ENCODE data around the gene SDC3. TPM values are rescaled to one million over a fixed set of nuclear protein-coding genes. Genes with fewer than 3 reads are reported as not detected.

The SDC3 gene
- polyA plus RNA-seq, 3 donors, result 0.05 to 1.2 (median 0.12) TPM

- WGBS (ENCODE audit: insufficient coverage), result no CpG with 5 or more reads among the region's 3 CpGs
Measured at GRCh38 chr1:30934613-30935012, 26.1 kb upstream of the SDC3 start.

GRCh38 chr1:30933874-30934252 is 25.3 kb upstream of the SDC3 start:
- TF ChIP-seq CTCF (IDR thresholded peaks at IDR 0.05), result no peak
- H3K9ac ChIP-seq (ENCODE audit: insufficient read depth, low read length, poor library complexity, severe bottlenecking), result no peak overlapping the region
- no peak overlapping the region for H3K4me2 ChIP-seq (replicated peaks; ENCODE audit: extremely low read depth, low read length, poor library complexity, severe bottlenecking)
- no peak overlapping the region for H3K27ac ChIP-seq (ENCODE audit: low read depth in 1 of 2, low read length in 2 of 2)
- H3K4me1 ChIP-seq (ENCODE audit: control insufficient read depth in 1 of 2, insufficient read depth in 2 of 2, low read length in 2 of 2), result peaks cover 6 to 8% of the 10 kb centered on the region in 2 donors
- peak overlapping the region in 4 of 7 donors; percentile 15 to 56 (median 56) for H3K27ac Mint-ChIP-seq
- DNase-seq, result no peak
- H4K20me1 ChIP-seq (ENCODE audit: insufficient read depth, low read length), result peaks cover 46% of the 10 kb centered on the region
- H3K4me3 Mint-ChIP-seq, result no peak overlapping the region
- intact Hi-C loops (cut with micrococcal nuclease), result loop anchor here in 1 of 2 donors (5.0 kb wide), 1 partner anchor 217 kb away; no protein-coding TSS in a partner anchor
- WGBS (ENCODE audit: insufficient coverage), result 92% methylated on average over 4 of the region's 4 CpGs
- H3K4me3 ChIP-seq (replicated peaks in 1 of 3; ENCODE audit: low read depth in 2 of 3, low read length in 3 of 3), result no peak overlapping the region
- peaks cover 50 to 78% of the 10 kb centered on the region in 2 donors for H3K36me3 ChIP-seq (replicated peaks in 1 of 2; ENCODE audit: control insufficient read depth in 1 of 2, insufficient read depth in 2 of 2, low read length in 2 of 2)
- no peaks in the 10 kb centered on the region for H3K9me3 ChIP-seq (replicated peaks in 1 of 2; ENCODE audit: control insufficient read depth in 1 of 2, insufficient read depth in 1 of 2, low read length in 2 of 2)
- H3K36me3 Mint-ChIP-seq, result peaks cover 65 to 74% of the 10 kb centered on the region in 2 donors
- no peaks in the 10 kb centered on the region for H3K27me3 ChIP-seq (ENCODE audit: control insufficient read depth in 2 of 2, insufficient read depth in 2 of 2, low read length in 2 of 2)
- H3K79me2 ChIP-seq (ENCODE audit: insufficient read depth, low read length), result no peaks in the 10 kb centered on the region
- peaks cover 0 to 1% (median 0%) of the 10 kb centered on the region in 3 donors for H3K27me3 Mint-ChIP-seq (ENCODE audit: low read depth in 3 of 3)
- H3K9me3 Mint-ChIP-seq, result no peaks in the 10 kb centered on the region
- H2AFZ ChIP-seq (ENCODE audit: insufficient read depth, low read depth, low read length, poor library complexity, severe bottlenecking), result no peak overlapping the region
- H3K4me1 Mint-ChIP-seq, result peaks cover 8% of the 10 kb centered on the region

More at GRCh38 chr1:30934613-30935012, 26.1 kb upstream of the SDC3 start:
- H3K4me2 ChIP-seq (replicated peaks; ENCODE audit: extremely low read depth, low read length, poor library complexity, severe bottlenecking), result no peak overlapping the region
- no peak overlapping the region for H3K4me3 Mint-ChIP-seq
- H3K27me3 ChIP-seq (ENCODE audit: control insufficient read depth in 2 of 2, insufficient read depth in 2 of 2, low read length in 2 of 2), result no peaks in the 10 kb centered on the region
- no peak for TF ChIP-seq CTCF (IDR thresholded peaks at IDR 0.05)
- H3K27ac ChIP-seq (ENCODE audit: low read depth in 1 of 2, low read length in 2 of 2), result no peak overlapping the region
- no peak overlapping the region for H3K9ac ChIP-seq (ENCODE audit: insufficient read depth, low read length, poor library complexity, severe bottlenecking)
- peaks cover 52% of the 10 kb centered on the region for H4K20me1 ChIP-seq (ENCODE audit: insufficient read depth, low read length)
- H3K9me3 Mint-ChIP-seq, result no peaks in the 10 kb centered on the region
- H3K4me1 ChIP-seq (ENCODE audit: control insufficient read depth in 1 of 2, insufficient read depth in 2 of 2, low read length in 2 of 2), result peaks cover under 1 to 2% of the 10 kb centered on the region in 2 donors
- no peaks in the 10 kb centered on the region for H3K9me3 ChIP-seq (replicated peaks in 1 of 2; ENCODE audit: control insufficient read depth in 1 of 2, insufficient read depth in 1 of 2, low read length in 2 of 2)
- peak overlapping the region in 1 of 7 donors; percentile 52 for H3K27ac Mint-ChIP-seq
- peaks cover 0 to 1% (median 0%) of the 10 kb centered on the region in 3 donors for H3K27me3 Mint-ChIP-seq (ENCODE audit: low read depth in 3 of 3)
- H3K36me3 Mint-ChIP-seq, result peaks cover 72 to 81% of the 10 kb centered on the region in 2 donors
- intact Hi-C loops (cut with micrococcal nuclease), result loop anchor here in 1 of 2 donors (5.0 kb wide), 1 partner anchor 217 kb away; no protein-coding TSS in a partner anchor
- H2AFZ ChIP-seq (ENCODE audit: insufficient read depth, low read depth, low read length, poor library complexity, severe bottlenecking), result no peak overlapping the region
- H3K4me1 Mint-ChIP-seq, result peaks cover 1% of the 10 kb centered on the region
- peaks cover 57 to 86% of the 10 kb centered on the region in 2 donors for H3K36me3 ChIP-seq (replicated peaks in 1 of 2; ENCODE audit: control insufficient read depth in 1 of 2, insufficient read depth in 2 of 2, low read length in 2 of 2)
- DNase-seq, result no peak
- no peaks in the 10 kb centered on the region for H3K79me2 ChIP-seq (ENCODE audit: insufficient read depth, low read length)
- H3K4me3 ChIP-seq (replicated peaks in 1 of 3; ENCODE audit: low read depth in 2 of 3, low read length in 3 of 3), result no peak overlapping the region

Measured in CD14-positive monocyte (primary cell).